ENCODE measurements around the gene VPS36. TPM values are rescaled to one million over a fixed set of nuclear protein-coding genes. Genes with fewer than 3 reads are reported as not detected.

VPS36 gene
- total and polyA plus RNA-seq, 10 of the 15 experiments (the other 5 are each of a cell fraction or from before 2014, with no cell fraction given) = 10.3 to 29.0 (median 23.9) TPM

- TF ChIP-seq CBX5 (IDR thresholded peaks at IDR 0.05; ENCODE audit: low read depth) (no peak), POLR2A (IDR thresholded peaks at IDR 0.05; ENCODE audit: low read depth, low read length) (peak; percentile 96), ELK1 (IDR thresholded peaks at IDR 0.05; ENCODE audit: low read depth, low read length) (no peak), RBBP5 (conservative IDR thresholded peaks at IDR 0.05) (no peak), ASH2L (IDR thresholded peaks at IDR 0.05; ENCODE audit: borderline replicate concordance, low read depth) (no peak), ZNF207 (IDR thresholded peaks at IDR 0.05; ENCODE audit: borderline replicate concordance) (no peak), IKZF1 (conservative IDR thresholded peaks at IDR 0.05) (peak; percentile 44), ZNF384 (IDR thresholded peaks at IDR 0.05; ENCODE audit: borderline replicate concordance, low read depth, low read length) (no peak; the same call in 1 of the 2 replicates), BHLHE40 (IDR thresholded peaks at IDR 0.05; ENCODE audit: borderline replicate concordance in 1 of 2, low read depth in 2 of 2, low read length in 1 of 2) (peak; percentile 0 to 29; a peak in 2 of 4 replicates), BMI1 (IDR thresholded peaks at IDR 0.05; ENCODE audit: borderline replicate concordance) (0 out of 2 replicates have a peak, but pooled peaks have one; percentile 66), E2F8 (IDR thresholded peaks at IDR 0.05; ENCODE audit: low read depth, partially characterized antibody) (no peak), NR2C2 (IDR thresholded peaks at IDR 0.05; ENCODE audit: borderline replicate concordance, control insufficient read depth, insufficient read length, low read depth) (no peak), ZNF274 (IDR thresholded peaks at IDR 0.05; ENCODE audit: insufficient read depth, insufficient read length) (no peak), LARP7 (IDR thresholded peaks at IDR 0.05) (no peak), NKRF (conservative IDR thresholded peaks at IDR 0.05) (peak; percentile 61)
- TF ChIP-seq, protein P1, sequence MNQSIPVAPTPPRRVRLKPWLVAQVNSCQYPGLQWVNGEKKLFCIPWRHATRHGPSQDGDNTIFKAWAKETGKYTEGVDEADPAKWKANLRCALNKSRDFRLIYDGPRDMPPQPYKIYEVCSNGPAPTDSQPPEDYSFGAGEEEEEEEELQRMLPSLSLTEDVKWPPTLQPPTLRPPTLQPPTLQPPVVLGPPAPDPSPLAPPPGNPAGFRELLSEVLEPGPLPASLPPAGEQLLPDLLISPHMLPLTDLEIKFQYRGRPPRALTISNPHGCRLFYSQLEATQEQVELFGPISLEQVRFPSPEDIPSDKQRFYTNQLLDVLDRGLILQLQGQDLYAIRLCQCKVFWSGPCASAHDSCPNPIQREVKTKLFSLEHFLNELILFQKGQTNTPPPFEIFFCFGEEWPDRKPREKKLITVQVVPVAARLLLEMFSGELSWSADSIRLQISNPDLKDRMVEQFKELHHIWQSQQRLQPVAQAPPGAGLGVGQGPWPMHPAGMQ (IDR thresholded peaks at IDR 0.05; ENCODE audit: borderline replicate concordance) = peak; percentile 74
- TF ChIP-seq, protein P2, sequence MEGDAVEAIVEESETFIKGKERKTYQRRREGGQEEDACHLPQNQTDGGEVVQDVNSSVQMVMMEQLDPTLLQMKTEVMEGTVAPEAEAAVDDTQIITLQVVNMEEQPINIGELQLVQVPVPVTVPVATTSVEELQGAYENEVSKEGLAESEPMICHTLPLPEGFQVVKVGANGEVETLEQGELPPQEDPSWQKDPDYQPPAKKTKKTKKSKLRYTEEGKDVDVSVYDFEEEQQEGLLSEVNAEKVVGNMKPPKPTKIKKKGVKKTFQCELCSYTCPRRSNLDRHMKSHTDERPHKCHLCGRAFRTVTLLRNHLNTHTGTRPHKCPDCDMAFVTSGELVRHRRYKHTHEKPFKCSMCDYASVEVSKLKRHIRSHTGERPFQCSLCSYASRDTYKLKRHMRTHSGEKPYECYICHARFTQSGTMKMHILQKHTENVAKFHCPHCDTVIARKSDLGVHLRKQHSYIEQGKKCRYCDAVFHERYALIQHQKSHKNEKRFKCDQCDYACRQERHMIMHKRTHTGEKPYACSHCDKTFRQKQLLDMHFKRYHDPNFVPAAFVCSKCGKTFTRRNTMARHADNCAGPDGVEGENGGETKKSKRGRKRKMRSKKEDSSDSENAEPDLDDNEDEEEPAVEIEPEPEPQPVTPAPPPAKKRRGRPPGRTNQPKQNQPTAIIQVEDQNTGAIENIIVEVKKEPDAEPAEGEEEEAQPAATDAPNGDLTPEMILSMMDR (IDR thresholded peaks at IDR 0.05 in 2 of 3, conservative IDR thresholded peaks at IDR 0.05 in 1 of 3; ENCODE audit: control insufficient read depth in 2 of 3, extremely low read depth in 1 of 3, insufficient read depth in 1 of 3, low read depth in 3 of 3, low read length in 3 of 3) = peak in 1 of 3 experiments; percentile 21; a peak in 1 of 6 replicates
- TF ChIP-seq, protein P3, sequence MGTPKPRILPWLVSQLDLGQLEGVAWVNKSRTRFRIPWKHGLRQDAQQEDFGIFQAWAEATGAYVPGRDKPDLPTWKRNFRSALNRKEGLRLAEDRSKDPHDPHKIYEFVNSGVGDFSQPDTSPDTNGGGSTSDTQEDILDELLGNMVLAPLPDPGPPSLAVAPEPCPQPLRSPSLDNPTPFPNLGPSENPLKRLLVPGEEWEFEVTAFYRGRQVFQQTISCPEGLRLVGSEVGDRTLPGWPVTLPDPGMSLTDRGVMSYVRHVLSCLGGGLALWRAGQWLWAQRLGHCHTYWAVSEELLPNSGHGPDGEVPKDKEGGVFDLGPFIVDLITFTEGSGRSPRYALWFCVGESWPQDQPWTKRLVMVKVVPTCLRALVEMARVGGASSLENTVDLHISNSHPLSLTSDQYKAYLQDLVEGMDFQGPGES (IDR thresholded peaks at IDR 0.05) = 0 out of 2 replicates have a peak, but pooled peaks have one; percentile 59
Observed at GRCh38 chr13:52454820-52455676, 4.6 kb upstream of the VPS36 start, which contains the start of gene CKAP2 (continued).

Measured in GM12878 (cell line).